ENCODE results near the gene ULBP1.
"Not testable (repeated sequence)": the region's sequence is repeated elsewhere in the genome, so short reads cannot be mapped to it uniquely, and the experiment has no call there.

DNA sequence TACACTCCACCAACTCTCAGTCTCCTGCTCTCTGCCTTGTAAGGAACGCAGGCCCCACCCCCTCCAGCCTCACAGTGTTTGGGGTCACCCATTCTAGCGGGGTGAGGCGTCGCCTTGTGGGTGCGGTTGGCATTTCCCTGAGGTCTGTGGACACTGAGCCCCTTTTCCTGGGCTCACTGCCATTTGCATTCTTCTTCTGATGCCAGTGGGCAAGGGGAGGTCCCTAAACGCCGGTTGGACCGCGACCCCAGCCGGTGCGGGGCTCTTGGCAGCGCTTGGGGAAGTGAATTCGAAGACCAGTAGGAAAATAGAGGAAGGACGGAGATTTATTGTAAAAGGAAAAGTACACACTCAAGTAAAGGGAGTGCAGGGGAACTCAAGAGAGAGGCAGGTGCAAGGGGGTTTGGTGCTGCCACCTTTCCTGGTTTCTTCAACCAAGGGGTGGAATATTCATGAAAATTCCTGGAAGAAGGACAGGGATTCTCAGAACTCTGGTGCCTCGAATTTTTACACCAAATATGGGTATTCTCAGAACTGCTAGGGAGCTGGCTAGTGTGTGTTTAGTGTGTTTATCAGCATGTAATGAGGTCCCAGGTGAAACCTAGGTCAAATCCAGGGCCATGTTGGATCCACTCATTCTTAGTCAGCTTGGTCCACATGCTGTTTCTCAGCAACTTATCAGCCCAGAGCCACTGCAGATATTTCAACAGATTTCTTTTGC lies 51.7 kb downstream of the ULBP1 start:
- TF ChIP-seq POLR2A (IDR thresholded peaks at IDR 0.05); EP300 (IDR thresholded peaks at IDR 0.05; ENCODE audit: low read depth); POLR2AphosphoS5 (IDR thresholded peaks at IDR 0.05): not testable (repeated sequence)
- TF ChIP-seq, protein P1, sequence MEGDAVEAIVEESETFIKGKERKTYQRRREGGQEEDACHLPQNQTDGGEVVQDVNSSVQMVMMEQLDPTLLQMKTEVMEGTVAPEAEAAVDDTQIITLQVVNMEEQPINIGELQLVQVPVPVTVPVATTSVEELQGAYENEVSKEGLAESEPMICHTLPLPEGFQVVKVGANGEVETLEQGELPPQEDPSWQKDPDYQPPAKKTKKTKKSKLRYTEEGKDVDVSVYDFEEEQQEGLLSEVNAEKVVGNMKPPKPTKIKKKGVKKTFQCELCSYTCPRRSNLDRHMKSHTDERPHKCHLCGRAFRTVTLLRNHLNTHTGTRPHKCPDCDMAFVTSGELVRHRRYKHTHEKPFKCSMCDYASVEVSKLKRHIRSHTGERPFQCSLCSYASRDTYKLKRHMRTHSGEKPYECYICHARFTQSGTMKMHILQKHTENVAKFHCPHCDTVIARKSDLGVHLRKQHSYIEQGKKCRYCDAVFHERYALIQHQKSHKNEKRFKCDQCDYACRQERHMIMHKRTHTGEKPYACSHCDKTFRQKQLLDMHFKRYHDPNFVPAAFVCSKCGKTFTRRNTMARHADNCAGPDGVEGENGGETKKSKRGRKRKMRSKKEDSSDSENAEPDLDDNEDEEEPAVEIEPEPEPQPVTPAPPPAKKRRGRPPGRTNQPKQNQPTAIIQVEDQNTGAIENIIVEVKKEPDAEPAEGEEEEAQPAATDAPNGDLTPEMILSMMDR (IDR thresholded peaks at IDR 0.05), result not testable (repeated sequence)

All from transverse colon (tissue), 4 donors.